GM21515 (cell line): ENCODE data around the gene PIAS4.
A peak's percentile ranks its signal among the peaks of the same experiment; 100 is the strongest.

ENCODE experiments used
- ATAC-seq: cut with Tn5 transposase; IDR thresholded peaks from one replicate; pipeline ENCODE4 v1.9.1; 2021; ENCODE audit not compliant: unreplicated experiment

Gene PIAS4

DNA sequence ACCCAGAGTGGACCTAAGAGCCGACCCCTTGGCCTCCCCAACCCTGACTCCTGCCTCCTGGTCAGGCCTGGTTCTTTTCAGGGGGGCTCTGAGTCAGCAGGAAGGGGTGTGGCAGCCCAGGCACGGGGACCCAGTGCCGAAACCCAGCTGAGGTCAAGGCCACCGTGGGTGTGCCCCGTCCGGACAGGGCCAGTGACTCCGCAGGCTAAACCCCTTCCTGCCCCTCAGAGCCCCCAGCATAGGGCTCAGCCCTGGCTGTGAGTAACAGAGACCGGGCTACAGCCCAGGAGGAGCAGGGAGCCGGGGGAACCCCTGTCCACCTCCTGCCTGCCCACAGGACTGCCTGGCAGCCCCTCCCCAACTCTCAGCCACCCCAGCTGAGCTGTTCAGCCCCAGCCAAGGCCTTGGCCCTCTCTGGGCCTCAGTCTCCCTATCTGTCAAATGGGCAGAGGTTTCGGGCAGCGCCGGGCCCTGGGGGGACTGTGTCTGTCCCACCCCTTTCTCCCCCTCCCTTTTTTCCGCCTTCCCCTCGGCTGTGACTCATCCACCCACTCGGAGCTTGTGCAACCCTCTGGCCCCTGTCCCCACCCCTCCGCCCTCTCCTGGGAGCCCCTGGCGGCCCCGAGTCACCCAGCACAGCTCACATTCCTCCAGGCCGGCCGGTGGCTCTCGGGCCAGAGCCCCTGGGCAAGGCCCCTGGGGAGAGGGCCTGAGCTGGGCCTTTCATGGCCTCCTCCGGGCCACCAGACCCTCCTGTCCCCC lies 50.6 kb downstream of the PIAS4 start:
- ATAC-seq, result no peak

DNA sequence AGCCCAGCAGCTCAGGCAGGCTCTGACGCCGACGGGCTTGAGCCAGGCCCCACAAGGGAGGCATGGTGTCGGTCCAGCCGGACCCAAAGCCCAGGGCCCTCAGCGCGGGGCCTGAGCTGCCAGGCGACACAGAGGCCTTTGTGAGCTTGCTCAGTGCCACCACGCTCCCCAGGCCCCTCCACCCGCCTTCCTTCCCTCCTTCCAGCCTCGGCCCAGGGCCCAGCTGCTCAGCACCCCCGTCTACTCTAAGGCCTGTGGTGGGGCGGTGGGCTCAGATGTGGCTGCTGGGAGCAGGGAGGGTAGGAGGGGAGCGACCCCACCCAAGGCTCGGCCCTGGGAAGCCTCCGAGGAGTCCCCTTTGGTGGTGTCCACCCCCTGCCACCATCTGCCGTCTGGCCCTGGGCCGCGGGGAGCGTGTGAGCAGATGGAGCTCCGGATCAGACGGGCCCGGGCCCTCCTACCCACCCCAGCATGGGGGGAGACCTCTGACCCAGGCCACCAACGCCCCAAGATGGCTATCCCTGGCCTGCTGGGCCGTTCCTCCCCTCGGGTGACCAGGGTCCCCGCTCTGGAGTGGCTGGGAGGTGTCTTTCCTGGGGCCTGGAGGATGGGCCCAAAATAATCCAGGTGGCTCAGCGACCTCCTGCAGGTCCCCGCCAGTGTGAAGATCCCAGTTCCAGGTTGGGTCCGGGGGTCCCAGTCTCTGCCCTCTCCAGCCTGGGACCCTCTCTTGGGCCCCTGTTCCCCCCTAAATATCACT lies 51.3 kb downstream of the PIAS4 start:
- no peak for ATAC-seq

DNA sequence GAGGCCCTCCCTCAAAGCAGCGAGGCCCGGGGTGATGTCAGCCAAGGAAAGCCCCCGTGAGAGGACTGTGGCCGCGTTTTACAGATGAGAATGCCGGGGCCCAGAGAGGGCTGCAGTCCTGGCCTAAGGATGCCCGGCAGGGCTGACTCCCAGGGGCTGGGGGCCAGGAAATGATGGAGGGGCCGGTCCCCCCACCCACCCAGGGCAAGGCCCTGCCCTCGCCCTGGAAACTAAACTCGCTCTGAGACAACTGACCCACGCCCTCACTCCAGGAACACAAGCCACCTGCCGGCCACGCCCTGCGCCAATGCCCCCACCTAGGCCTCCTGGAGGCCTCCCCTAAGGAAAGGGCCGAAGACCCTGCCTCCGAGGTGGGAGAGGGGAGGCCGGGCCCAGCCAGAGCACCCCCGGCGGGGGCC lies 51.9 kb downstream of the PIAS4 start:
- no peak for ATAC-seq

DNA sequence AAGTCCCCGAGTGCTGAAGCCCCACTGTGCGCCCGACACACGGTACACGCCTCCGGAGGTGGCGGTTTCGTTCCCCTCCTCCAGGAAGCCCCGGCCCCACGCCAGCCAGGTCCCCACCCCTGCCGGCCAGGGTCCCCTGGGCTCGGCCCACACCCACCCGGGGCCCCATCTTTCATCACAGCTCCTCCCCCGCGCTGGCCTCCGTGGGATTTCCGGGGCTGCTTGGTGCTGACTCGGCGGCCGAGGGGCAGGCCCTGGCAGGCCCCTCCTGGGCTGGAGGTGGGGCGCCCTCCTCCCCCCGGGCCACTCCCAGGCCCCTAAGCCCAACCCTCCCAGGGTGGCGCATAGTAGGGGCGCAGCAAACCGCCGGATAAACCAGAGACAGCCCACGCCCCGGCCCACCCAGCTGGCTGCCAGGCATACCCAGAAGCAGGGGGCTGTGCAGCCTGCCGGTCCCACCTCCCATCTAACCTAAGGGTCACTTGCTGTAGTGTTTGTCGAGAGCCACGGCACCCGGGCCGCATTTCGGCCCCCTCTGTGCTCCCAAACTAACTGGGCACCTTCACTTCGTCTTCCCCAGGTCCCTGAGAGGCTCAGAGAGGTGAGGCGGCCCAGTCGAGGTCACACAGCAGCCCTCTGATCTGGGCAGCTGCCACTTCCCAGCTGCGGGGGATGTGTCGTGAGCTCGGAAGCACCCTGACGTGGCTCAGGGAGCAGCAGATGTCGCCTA lies 52.5 kb downstream of the PIAS4 start:
- ATAC-seq, result no peak

DNA sequence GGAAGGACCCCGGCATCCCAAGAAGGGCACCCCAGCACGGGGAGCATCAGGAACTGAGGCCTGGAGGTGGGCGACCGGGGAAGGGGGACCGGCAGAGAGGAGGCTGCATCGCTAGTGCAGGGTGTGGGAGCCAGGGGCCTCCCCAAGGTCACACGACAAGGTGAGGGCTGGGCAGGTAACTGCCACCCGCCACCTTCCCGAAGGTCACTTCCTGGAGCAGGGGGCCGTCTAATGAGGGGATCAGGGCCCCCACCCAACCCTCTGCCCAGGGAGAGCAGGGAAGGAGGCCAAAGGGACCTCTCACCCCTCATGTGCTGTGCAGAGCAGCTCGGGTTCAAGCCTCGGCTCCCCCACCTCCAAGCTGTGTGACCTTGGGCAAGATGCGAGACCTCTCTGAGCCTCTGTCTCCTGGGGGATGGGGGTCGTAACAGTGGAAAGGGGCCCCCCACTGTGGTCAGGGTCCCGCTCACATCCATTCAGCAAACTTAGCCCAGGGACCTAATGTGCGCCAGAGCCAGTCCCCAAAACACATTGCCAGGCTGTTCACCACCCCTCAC lies 53.2 kb downstream of the PIAS4 start:
- ATAC-seq, result no peak

DNA sequence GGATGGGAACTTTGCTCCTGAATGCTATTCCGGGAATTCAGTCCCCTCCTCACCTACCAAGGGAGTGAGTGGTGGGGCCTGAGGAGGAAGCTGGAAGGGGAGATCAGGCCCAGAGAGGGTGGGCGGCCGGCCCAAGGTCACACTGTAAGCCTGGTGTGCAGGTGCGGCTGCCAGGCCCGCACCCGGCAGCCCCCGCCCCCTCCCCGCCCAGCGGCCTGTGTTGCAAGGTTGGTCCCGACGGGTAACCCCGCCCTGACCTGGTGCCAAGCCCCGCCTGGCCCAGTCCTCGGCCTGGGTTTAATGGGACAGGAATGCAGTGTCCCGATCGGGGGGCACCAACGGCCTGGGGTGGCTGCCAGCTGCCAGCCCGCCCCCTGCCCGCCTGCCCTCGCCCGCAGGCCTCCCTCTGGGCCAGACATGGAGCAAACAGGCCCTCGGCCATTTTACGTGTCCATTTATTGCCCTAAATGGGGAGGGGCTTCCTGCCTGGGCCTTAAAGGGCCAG lies 53.7 kb downstream of the PIAS4 start:
- no peak for ATAC-seq

DNA sequence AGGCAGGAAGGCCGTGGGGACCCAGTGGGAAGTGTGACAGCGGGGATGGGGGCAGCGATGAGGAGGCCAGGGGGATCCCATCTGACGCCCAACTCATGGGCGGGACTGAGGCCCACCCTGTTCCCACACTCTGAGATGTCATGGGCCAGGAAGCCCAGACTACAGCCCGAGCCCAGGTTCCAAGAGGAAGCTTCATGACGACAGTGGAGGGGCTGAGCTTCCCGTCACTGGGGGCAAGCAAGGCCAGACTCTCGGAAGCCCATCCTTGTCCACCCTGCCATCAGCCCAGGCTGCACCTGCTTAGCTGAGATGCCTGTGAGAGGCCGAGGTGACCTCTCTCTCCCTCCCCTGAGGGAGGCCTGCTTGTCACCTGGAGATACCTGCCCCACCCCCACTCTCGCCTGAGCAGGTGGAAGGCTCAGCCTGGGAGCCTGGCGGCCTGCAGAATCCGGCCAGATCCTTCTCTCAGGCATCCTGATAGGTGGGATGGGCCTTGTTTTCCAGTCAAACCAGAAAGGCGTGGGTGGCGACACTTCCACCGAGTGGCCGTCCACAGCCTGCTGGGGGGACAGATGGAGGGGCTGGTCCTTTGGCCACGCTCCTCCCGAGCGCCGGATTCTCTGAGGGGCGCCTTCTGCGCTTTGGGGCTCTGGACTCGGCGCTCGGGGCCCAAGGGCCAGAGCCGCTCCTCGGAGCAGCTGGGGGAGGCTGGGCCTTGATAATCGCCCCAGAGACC lies 54.3 kb downstream of the PIAS4 start:
- ATAC-seq, result no peak

DNA sequence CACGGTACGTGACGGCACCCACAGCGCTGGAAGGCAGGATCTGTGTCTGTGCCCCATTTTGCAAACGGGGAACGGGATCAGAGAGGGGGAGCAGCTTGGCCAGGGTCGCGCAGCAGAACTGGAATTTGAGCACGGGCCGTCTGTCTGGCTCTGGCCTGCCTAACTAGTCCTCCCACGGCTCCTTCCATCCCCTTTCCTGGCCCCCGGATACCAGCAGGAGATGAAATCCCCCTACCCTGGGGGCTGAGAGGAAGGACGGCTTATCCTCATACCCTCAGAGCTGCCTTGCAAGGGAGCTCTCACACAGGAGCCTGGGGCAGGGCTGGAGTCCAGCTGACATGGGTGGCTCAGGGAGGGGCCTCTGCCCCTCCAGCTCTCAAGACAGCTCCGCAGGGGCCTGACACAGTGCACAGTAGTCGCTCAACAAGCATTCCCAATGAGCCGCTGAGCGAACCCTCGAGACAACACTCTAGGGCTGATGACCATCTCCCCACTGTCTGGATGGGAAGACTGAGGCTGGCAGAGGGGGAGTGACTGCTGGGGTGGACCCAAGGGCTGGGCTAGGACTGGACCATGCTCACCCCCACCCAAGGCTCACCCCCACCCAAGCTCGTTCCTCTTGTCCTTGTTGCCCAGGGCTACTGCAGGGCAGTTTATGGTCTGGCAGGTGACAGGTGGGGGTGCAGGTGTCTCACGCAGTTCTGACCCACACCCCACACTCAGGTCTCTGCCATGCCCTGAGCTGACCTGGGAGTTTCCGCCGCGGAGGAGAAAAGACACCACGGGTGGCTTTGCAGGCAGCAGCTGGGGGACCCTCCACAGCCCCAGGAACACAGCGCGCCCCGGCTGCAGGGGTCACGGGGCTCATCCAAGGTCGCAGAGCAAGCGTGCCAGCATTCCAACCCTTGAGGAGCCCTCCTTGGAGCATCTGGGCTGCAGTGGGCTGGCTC lies 55.2 kb downstream of the PIAS4 start:
- ATAC-seq, result no peak

DNA sequence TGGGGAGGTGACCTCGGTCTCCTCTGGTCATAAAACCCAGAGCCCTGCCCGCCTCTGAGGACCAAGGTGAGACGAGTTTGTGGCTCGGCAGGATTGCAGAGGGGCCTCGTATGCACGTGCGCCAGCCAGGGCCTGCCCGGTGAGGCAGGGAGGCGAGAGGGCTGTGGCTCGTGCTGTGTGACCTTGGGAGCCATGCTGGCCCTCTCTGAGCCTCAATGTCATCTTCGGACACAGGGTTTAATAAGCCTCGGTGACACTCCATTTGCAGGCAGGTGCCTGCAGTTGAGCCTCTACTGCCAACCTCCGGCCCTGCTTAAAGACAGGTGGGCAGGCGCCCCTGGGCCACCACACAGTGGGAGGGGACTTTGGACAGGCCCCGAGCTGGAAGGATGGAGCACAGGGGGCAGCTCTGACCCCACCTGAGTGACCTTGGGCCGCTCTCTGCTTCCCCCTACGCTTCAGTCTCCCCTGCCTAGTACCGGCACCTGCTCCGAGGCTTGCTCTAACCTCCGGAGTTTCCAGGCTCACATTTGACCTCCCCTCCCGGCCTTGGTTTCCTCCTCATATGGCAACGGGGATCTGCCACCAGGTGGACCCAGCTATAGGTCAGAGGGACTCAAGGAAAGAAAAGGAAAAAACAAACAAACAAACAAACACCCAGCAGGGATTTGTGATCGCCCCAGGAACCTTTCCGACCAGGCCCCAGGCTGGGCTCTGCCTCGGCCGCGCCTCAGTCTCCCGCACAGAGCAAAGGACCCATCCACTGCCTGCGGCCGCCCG lies 56.0 kb downstream of the PIAS4 start:
- no peak for ATAC-seq

DNA sequence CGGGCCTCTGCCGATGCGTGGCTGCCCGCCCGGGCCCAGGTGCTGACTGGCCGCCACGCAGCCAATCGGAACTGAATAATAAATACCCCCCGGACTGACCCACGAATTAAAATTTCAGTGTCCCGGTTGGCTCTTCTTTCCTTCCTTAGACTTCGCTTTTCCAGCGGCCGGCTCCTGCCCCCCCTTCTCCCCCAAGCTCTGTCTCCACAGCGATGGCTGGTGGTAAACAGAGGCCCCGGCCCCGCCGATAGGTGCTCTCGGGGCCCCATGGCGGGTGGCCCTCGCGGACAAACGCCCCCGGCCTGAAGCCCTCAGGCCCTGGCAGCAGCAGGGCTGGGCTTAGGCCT lies 56.6 kb downstream of the PIAS4 start:
- ATAC-seq, result no peak

DNA sequence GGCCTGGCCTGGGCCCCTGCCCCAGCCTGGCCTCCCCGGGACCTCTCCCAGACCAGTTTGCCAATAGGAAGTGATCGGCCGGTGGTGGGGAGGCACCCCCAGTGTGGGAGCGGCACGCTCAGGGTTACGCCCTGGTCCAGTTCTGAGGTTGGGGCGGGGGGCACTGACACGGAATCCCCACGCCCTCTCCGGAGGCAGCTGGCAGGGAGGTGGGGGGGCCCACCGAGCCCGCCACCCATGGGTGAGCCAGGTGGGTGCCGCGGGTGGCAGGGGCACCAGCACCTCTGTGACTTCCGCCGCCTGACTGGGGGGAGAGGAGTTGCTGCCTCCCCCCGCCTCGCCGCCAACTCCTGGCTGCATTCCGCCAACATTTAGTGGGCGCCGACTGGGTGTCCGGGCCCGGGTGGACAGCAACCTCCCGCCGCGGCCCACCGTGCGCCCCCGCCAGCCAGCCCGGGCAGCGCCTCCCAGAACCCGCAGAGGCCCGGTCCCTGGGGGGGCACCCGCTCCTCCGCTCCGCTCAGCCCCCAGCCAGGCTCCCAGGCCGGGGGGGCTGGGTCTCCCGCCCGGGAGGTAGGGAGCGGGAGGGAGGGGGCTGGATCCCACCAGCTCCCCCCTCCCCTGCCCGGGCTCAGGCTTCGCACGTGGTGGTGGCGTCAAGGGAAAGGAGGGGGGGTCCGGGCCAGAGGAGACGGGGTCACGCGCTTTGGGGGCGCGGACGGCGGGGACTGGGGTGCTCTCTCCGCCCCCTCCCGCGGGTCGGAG lies 57.1 kb downstream of the PIAS4 start:
- peak; percentile 6 for ATAC-seq

DNA sequence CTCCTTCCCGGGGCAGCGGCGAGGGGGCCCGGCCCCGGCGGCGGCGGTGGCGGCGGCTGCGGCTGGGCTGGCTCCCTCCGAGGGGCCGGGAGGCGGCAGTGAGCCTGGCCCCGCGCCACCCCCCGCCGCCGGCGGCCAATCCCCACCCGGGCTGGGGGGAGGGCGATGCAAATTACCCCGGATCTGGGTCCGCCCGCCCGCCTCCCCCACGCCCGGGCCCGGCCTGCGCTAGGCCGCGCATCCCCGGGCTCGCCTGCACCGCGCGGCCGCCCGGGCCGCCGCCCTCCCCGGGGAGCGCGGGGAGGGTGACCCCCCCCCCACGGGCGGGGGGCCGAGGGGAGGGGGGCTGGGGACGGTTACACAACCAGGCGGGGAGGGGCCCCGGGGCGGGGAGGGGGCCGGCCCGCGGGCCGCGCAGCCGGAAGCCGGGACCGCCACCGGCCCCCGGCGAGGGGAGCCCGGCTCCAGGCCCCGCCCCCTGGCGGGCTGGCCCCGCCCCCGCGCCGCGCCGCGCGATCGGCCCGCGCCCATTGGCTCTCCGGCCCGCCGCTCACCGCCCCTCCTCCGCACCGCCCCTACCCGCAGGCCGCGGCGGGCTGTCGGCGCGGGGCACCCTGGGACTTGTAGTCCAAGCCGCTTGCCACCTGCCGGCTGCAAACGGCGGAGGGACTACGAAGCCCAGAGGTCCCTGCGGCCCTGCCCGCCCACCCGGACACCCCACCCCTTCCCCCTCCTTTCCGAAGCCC lies 58.1 kb downstream of the PIAS4 start:
- ATAC-seq, result peak; percentile 70

DNA sequence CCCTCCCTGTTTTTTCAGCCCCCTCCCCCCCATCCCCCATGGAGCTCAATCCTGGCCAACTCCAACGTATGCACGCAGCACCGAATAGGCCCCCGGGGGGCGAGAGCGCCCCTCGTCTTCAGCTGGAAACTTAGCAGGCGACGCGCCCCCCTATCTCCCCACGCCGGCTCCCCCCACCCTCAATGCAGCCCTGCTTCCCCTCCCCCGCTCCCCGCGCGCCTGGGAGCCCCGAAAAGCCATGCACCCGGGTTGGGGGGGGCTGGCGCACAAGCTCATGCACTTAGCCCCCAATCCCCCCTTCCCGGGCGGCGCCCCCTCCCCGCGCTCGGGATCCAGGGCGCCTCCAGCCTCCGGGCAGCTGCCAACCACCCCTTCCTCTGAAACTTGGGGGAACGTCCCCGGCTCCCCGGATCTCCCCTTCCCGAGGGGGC lies 58.7 kb downstream of the PIAS4 start:
- no peak for ATAC-seq

DNA sequence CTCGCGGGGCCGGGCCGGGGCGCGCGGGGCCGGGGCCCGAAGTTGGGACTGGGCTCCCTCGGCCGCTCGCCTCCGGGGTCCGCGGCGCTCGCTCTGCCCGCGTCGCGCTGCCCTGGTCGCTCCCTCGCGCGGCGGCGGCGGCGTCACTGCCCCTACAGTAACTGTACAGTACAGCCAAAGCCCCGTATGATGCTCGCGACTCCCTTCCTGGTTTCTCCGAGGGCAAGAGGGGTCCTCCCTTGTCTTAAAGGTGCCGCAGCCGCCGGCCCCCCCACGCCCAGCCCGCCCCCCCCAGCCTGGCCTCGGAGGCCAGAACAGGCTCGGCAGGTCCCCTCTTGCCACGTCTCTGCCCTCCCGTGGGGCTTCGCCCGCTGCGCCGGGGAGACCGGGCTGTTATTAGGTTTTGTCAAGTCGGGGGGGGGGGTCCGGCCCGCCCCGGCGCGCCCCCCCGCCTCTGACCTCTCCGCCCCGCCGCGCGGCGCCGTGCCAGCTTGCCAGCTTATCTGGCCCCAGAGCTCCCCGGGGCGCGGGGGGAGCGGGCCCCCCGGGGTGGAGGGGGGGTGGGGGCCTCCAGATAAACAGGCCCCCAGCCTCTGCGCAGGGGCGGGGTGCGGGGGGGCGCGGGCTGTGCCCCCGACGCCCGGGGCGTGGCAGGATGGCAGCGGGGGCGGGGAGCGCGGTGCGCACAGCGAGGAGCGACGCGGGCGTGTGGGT lies 59.3 kb downstream of the PIAS4 start, which contains the start of gene ZBTB7A:
TSS of gene ZBTB7A (minus strand) at position 218 of the 714 bp plus-strand sequence. CDS start 11,667 bp downstream, outside the sequence.
- ATAC-seq, result no peak

DNA sequence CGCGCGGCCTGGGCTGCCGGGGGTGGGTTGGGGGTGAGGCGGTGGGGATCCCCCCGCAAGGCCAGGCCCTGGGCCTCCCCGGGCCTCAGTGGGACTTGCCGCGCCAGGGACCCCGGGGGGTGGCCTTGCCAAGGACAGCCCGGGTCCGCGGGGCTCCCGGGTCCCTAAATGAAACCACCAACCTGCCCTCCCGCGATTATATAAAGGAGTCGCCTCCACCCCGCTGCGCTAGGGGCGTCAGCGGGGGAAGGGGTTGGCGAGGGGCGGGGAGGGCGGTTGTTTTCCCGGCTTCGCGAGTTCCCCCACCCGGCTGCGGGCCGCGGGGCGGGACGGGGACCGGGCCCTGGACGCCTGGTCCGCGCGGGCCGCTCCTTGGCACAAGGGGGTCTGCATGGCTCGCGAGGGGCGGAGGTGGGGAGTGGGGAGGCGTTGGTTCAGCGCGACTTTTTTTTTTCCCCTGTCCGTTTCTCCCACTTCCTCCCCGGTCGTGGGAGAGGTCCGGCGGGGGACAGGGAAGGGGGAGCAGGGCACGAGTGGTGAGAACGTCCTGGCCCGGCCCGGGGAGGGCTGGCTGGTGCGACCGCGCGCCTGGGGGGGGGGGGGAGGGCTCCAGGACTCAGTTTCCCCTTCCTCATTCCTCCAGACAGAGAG lies 60.0 kb downstream of the PIAS4 start:
- ATAC-seq, result no peak
